GM13977 (cell line): ENCODE results near the gene ZNF175.

Source experiments
- DNase-seq: peaks from one replicate; pipeline ENCODE4 v3.0.0; 2012; ENCODE audit warnings: low spot score
- CTCF ChIP-seq: IDR thresholded peaks from 2 replicates; pipeline ENCODE4 v1.5.1; 2012; ENCODE audit warnings: mild to moderate bottlenecking, control low read depth; ENCODE audit not compliant: insufficient read depth; ENCODE audit errors: extremely low read depth, missing control alignments
- in situ Hi-C: fragments of 300-500 bp; cut with MboI; formaldehyde crosslinking; loops from one replicate; pipeline ENCODE4 v1.12.0; 2022; ENCODE audit warnings: low sequenced_read_pairs, low pct_unique_long_range_greater_than_20kb, mixed read lengths, inconsistent platforms; ENCODE audit not compliant: unreplicated experiment

ZNF175 gene

GRCh38 chr19:51641648-51642047 lies 70.6 kb downstream of the ZNF175 start:
- no peak for TF ChIP-seq CTCF
- DNase-seq: no peak
- in situ Hi-C loops: no loop called here
